ENCODE measurements around the gene SLC6A11.

Gene SLC6A11

DNA sequence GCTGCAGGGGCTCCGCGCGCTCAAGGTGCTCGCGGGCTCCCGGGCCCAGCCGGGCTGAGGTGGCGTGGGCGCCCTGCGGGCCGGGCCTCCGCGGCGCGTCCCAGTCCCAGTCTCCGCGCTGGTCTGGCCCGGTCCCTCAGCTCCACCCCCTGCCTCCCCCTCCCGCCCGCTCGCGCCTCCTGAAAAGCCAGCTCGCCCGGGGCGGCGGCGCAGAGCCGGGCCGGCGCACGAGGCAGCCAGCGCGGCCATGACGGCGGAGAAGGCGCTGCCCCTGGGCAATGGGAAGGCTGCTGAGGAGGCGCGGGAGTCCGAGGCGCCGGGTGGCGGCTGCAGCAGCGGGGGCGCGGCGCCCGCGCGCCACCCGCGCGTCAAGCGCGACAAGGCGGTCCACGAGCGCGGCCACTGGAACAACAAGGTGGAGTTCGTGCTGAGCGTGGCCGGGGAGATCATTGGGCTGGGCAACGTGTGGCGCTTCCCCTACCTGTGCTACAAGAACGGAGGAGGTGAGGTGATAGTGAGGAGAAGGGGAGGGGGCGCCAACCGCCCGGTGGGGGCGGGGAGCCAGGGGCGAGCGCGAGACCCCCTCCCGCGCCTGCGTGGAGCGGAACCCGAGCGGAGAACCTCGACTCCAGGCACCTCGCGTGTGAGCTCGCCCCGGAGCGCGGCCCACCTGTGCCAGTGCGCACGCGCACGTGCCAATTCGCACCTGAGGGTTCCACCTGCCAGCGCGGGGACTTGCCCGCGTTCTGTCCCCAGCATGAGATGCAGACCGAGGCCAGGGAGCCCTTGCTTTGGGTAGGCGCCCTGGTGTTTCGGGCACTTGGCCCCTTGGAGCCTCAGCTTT, at the start of gene SLC6A11:
Gene SLC6A11 (plus strand): TSS at position 210 of the 844 bp plus-strand sequence. CDS start 38 bp downstream, at position 248.
- DNase-seq (ENCODE audit: low spot score): no peak

GRCh38 chr3:10768708-10769394, 47.2 kb upstream of the SLC6A11 start:
- DNase-seq (ENCODE audit: low spot score): no peak

GRCh38 chr3:10770547-10770946, 45.5 kb upstream of the SLC6A11 start:
- no peak for DNase-seq (ENCODE audit: low spot score)

DNA sequence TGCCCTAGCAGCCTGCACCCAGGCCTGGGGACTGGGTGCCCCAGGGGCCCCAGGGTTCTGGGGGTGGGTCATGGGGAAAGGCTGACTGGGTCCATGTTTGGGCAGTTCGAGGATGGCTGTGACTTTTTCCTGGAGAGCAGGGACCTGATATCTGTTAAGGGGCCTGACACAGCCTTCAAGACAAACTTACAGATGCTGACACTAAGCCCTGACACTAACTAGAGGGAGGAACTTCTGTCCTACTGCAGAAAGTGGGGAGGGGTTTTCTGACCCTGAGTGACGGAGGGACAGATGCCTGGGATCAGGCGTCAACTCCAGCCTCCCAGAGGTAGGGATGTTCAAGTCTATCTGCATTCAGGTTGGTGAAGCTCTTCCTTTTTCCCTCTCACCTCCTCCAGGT, 45.0 kb upstream of the SLC6A11 start:
- no peak for DNase-seq (ENCODE audit: low spot score)

- DNase-seq (ENCODE audit: low spot score): no peak
These were observed 44.4 kb upstream of the SLC6A11 start for GRCh38 chr3:10771486-10772270.

DNA sequence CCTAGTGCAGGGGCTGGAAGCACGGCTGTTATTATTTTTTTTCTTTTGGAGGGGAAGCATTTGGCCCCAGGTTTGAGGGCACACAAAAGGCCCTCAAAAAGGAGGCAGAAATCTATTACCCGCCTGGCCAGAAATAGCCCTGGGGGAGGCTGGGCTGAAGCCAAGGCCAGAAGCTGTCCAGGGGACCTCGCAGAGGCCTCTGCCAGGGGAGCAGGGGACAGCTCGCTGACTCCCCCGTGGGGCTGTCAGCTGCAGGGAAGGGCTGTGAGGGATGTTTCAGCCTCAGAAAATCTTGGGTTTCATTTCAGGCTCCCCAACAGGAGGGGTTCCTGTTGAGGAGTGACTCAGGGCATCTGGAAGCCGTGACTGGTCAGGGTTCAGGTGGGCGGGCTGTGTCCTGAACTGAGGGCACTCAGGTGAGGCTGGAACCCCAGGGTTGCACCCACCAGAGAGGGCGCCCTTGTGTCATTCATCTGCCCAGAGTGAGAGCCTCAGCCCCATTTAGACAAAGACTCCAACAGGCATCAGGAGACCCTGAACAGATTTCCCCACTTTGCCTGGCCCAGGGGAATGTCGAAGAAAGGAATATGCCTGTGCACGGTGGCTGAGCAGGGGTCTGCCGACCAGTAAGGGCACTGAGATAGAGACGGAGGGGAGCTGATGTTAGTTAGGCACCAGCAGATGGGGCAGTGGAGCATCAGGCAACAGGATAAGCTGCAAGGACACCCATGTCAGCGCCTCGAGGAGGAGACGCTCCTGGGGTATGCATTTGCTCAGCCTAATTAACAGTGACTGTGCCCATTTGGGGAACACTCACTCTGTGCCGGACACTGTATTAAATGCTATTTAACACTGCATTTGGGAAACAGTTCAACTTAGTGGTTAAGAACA, 43.5 kb upstream of the SLC6A11 start:
- DNase-seq (ENCODE audit: low spot score): peak; percentile 34

DNA sequence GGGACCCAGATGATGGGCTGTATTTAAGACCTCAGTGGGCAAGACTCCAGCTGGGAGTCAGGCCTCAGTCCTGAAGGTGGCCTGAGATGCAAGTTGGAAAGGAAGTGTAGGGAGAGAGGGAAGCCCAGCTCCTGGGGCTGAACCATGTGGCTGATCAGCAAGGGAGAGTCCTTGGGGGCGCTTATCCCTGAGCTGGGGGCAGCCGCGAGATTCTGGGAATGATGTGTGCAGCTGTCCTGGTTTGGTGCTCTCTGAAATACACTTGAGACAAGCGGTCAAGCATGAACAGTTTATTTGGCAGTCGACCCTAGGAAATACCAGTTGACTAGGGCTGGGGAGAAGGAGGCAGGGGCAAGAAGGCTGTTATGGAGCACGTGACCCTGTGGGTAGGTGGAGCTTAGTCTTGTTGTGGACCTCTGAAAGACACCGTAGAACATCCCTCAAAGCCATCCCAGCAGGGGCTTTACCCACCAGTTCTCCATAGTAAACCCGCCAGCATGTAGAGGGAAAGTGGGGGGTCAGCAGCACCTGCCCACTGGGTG, 41.8 kb upstream of the SLC6A11 start:
- DNase-seq (ENCODE audit: low spot score): no peak

- no peak for DNase-seq (ENCODE audit: low spot score)
These were observed 41.2 kb upstream of the SLC6A11 start for GRCh38 chr3:10774825-10775224.

GRCh38 chr3:10775259-10775658, 40.8 kb upstream of the SLC6A11 start:
- DNase-seq (ENCODE audit: low spot score): no peak

DNA sequence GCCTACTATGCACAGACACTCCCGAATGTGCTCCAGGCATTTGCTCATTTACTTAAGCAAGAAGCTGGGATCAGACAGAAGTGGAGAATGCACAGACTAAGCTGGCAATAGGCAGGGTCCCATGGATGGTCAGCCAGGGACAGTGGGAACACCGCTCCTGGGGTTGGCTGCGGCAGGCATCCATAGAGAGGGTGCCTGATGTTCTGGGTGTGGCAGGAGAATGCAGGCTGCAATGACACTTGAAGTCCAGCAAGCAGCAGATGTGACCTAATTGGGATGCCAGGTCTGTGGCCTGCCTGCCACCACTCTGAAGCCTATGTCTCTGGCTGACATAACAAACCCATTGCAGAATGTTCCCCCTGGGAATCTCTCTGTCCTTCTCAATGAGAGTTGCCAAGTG, 40.2 kb upstream of the SLC6A11 start:
- DNase-seq (ENCODE audit: low spot score): no peak

DNA sequence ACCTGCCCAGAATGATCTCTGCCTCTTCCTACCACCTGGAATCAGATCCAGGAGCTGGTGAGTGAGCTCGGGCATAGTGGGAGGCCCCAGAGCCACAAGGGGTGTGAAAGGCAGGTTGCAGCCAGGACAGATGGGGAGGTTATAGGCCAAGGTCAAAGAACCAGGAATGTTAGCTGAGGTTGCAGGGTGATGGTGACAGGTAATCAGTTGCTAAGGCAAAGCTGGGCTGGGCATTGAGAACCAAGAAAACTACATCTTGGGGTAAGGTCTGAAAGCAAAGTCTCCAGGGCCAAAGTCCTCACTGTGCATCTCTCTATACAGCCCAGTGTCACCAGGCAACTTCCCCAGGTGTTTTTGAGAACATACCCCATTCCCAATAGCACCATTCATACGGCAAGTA, 38.4 kb upstream of the SLC6A11 start:
- DNase-seq (ENCODE audit: low spot score): no peak

DNA sequence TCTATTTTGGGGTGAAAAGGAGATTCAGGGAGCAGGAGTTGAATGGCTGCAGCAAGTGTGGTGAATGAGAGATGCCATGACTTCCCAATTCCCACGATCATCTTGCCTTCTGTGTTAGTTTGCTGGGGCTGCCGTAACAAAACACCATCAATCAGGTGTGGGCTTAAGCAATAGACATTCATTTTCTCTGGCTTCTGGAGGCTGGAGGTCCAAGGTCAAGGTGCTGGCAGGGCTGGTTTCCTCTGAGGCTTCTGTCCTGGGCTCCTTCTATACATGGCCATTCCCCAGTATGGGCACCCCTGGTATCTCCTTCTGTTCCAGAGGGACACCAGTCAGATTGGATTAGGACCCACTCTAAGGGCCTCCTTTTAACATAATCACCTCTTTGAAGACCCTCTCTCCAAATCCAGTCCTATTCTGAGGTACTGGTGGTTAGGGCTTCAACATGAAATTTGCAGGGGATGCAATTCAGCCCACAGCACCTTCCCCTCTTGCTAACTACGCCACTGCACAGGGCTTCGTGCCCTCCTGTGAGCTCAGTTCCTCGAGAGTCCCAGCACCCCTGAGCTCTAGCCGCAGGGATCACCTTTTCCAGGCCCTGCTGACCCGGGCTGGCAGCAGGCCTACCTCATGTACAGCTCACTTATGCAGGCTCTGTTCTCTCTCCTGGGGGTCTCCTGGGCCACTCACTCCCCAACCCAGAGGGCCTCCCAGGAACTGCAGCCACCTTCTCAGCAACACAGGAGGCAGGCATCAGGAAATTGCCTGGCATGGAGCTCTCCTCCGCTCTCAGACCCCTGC, 37.3 kb upstream of the SLC6A11 start:
- DNase-seq (ENCODE audit: low spot score): no peak

DNA sequence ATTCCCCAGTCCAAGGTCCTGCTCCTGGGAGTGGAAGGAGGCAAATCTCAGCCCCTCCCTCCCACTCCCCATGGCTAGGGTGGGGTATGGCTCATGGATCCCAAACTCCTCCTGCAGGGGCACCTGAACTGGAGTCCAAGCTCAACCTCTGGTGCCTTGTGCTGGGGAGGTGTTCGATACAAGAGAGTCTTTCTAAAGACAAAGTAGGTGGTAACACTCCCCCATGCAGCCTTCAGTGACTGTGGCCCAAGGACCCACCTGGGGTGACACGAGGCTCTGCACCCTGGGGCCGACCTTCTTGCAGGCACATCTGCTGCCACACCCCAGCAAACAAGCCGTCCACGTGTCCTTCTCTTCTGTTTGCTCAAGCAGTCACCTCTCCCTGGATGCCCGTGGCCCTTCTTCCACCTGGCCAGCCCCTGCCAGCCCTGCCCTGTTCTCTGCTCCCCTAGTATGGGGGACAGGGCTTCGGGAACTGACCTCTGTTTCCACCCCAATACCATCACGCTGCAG, 36.7 kb upstream of the SLC6A11 start:
- no peak for DNase-seq (ENCODE audit: low spot score)

DNA sequence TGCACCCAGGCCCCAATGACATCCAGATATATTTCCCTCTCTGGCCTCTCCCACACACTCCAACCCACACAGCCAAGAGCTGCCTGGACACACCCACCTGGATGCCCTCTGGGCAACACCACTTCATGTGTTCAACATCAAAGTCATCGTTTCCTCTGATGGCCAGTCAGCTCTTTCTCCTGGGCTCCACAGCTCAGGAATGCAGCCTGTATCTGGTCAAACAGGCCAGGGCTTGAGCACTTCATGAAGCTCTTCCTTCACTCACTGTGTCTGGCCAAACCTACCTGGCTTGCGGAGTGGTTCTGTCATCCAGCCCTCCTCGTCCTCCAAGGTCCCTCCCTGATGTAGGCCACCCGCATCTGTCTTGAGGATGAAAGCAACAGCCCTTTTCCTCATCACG, 35.8 kb upstream of the SLC6A11 start:
- no peak for DNase-seq (ENCODE audit: low spot score)

- no peak for DNase-seq (ENCODE audit: low spot score)
These were observed 35.1 kb upstream of the SLC6A11 start for GRCh38 chr3:10780922-10781321.

DNA sequence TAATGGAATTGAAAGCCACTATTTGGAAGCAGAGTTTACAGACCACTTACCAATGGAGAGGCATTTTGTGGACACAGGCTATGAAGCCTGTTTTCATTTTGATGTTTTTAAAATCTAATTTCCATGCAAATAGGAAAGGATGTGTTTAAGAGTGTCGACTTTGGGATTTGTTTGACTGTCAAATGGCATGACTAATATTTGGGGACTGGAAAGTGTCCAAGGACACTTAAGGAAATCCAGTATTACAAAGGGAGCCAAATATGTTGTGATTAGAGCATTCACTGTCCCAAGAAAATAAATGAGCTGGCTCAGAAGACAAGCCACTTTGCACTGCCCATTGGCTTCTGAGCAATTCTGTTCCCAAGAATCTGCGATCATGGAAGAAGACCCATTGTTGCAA, 34.0 kb upstream of the SLC6A11 start:
- DNase-seq (ENCODE audit: low spot score): no peak

GRCh38 chr3:10783360-10784351, 32.4 kb upstream of the SLC6A11 start:
- DNase-seq (ENCODE audit: low spot score): peak; percentile 64

GRCh38 chr3:10786640-10787039, 29.4 kb upstream of the SLC6A11 start:
- DNase-seq (ENCODE audit: low spot score): no peak

GRCh38 chr3:10788451-10788850, 27.6 kb upstream of the SLC6A11 start:
- DNase-seq (ENCODE audit: low spot score): no peak
